T-helper 2 cell treated with Interferon-gamma antibody and Interleukin-4, amounts not matched to agents 5 μg/mL and 100 μg/mL, for 36 hours (primary cell): ENCODE measurements around the gene ATP2C2.

Source experiments
- DNase-seq: peaks from one replicate; pipeline ENCODE4 v3.0.0; 2021; ENCODE audit warnings: low spot score
- H3K27ac Mint-ChIP-seq: one replicate; pipeline ENCODE4 v1.8.0; 2021; ENCODE audit warnings: mild to moderate bottlenecking, mixed read lengths
- H3K27me3 Mint-ChIP-seq: one replicate; pipeline ENCODE4 v1.8.0; 2021; ENCODE audit warnings: low read depth, mixed read lengths
- H3K36me3 Mint-ChIP-seq: one replicate; pipeline ENCODE4 v1.8.0; 2021; ENCODE audit warnings: low read depth, mixed read lengths
- H3K4me1 Mint-ChIP-seq: one replicate; pipeline ENCODE4 v1.8.0; 2021; ENCODE audit warnings: low read depth, mixed read lengths
- H3K4me3 Mint-ChIP-seq: one replicate; pipeline ENCODE4 v1.8.0; 2022; ENCODE audit warnings: mild to moderate bottlenecking, moderate library complexity, mixed read lengths
- H3K9me3 Mint-ChIP-seq: one replicate; pipeline ENCODE4 v1.8.0; 2021; ENCODE audit warnings: mixed read lengths

Gene ATP2C2

DNA sequence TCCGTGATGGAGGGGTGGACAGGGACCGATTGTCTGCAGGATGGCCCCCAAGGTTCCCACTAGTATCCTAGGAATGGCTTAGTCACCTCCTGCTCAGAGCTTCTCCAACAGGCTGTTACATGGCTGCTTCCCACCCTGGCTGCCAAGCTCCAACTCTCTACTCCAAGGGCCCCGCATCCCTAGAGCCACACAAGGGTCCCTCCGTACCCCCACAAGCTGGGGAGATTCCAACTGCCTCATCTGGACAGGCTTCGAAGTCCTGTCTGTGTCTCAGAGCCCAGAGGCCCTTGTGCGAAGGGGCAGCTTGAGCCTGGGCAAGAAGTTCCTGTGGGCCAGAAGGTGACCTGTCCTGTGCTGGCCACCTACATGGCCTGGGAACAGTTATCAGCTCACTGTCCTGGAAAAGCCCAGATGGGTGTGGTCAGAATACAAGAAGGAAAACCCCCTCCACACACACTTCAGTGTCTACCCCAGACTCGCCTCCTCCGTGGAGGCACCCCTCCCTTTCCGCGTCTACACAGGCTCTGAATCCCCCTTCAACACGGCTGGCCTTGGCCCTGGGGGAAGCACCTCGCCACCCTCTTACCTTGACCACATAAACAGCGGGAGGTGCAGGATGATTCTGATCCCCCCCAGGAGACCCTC lies 135.5 kb downstream of the ATP2C2 start:
- peaks cover 21% of the 10 kb centered on the region for H3K36me3 Mint-ChIP-seq
- peaks cover 45% of the 10 kb centered on the region for H3K4me1 Mint-ChIP-seq
- no peak overlapping the region for H3K27ac Mint-ChIP-seq
- H3K9me3 Mint-ChIP-seq = no peaks in the 10 kb centered on the region
- no peak for DNase-seq
- H3K4me3 Mint-ChIP-seq = peak overlapping the region; percentile 61
- H3K27me3 Mint-ChIP-seq = no peaks in the 10 kb centered on the region

DNA sequence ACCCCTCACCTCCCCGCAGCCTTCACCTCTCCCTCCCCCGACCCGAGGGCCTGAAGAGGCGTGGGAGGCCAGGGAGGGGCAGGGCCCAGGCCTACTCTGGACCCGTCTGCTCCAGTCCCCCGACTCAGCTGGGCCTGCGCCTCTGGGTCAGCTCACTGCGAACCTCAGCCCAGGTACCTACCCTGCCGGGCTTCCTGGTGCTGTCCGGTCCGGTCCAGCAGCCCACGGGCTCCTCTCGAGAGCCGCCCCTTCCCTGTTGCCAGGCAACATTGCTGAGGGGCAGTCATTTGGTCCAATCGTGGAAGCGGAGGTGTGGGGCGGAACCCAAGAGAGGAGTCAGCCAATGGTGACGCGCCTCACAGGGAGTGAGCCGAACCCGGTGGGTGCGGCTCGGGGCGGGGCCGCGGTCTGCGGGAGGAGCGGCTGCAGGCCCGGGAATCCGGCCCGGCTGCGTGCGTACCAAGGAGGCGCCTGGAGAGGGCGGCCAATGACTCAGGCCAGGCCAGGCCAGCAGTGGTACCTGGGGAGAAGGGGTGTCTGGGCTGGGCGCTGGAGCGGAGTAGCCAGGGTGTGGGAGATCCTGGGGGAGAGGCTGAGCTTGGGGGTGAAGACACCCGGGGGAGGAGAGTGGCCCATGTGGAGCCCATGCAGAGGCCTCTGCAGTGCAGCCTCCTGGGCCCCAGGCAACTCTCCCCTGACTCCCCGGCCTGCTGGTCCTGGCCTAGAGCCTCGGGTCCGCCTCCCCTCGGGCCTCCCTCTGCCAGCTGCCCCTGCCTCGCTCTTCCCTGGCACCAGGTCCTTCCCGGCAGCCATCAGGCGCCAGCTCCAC lies 136.3 kb downstream of the ATP2C2 start, which contains the start of gene MEAK7:
TSS of gene MEAK7 (minus strand) at position 240 of the 829 bp plus-strand sequence. CDS start 6,573 bp downstream, outside the sequence.
- peaks cover 48% of the 10 kb centered on the region for H3K4me1 Mint-ChIP-seq
- H3K27me3 Mint-ChIP-seq = no peaks in the 10 kb centered on the region
- peak within 1 kb of the TSS; percentile 85 for H3K4me3 Mint-ChIP-seq
- DNase-seq = peak; percentile 98
- H3K27ac Mint-ChIP-seq = peak within 1 kb of the TSS; percentile 85
- no peaks in the 10 kb centered on the region for H3K9me3 Mint-ChIP-seq
- H3K36me3 Mint-ChIP-seq = peaks cover 17% of the 10 kb centered on the region

DNA sequence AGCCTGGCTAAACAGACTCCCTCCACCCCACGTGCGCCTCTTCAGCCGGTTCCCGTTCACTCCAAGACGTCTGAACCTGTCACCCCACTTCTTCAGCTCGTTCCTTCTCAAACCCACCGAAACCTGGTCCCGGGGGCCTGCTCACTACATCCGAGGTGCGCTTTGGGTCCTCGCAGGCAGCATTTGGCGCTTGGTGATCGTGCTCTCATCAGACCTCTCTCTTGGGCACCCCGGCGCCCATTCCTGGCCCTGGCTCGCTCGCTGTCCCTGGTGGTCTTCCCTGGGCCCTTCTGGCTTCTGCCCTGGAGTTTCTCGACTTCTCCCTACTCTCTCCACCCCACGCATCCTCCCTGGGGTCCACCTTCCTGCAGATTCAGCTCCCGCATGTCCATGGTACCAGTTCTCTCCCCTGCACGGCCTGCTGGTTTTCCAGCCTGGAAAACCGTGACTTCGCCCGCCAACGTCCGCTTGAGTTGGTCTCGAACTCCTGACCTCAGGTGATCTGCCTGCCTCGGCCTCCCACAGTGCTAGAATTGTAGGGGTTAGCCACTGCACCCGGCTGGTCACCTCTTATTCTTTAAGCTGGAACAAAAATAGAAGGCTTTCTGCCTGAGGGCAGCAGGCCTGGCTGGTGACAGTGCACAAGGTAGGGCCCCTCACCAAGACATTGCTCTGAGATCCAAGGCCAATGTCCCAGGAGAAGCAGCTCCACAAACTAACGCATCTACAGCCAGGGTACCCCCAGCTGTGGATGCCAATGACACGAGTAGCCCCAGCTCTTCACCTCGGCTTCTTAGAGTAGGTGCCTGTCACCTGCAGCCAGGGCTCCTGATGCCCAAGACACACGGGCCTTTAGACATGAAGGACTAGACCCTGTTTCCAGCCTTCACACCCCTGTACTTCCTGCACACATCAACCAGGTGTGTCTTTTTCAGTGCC lies 137.2 kb downstream of the ATP2C2 start:
- H3K9me3 Mint-ChIP-seq = no peaks in the 10 kb centered on the region
- peaks cover 48% of the 10 kb centered on the region for H3K4me1 Mint-ChIP-seq
- DNase-seq = no peak
- no peaks in the 10 kb centered on the region for H3K27me3 Mint-ChIP-seq
- H3K36me3 Mint-ChIP-seq = peaks cover 12% of the 10 kb centered on the region
- H3K4me3 Mint-ChIP-seq = peak overlapping the region; percentile 85
- H3K27ac Mint-ChIP-seq = peak overlapping the region; percentile 85

DNA sequence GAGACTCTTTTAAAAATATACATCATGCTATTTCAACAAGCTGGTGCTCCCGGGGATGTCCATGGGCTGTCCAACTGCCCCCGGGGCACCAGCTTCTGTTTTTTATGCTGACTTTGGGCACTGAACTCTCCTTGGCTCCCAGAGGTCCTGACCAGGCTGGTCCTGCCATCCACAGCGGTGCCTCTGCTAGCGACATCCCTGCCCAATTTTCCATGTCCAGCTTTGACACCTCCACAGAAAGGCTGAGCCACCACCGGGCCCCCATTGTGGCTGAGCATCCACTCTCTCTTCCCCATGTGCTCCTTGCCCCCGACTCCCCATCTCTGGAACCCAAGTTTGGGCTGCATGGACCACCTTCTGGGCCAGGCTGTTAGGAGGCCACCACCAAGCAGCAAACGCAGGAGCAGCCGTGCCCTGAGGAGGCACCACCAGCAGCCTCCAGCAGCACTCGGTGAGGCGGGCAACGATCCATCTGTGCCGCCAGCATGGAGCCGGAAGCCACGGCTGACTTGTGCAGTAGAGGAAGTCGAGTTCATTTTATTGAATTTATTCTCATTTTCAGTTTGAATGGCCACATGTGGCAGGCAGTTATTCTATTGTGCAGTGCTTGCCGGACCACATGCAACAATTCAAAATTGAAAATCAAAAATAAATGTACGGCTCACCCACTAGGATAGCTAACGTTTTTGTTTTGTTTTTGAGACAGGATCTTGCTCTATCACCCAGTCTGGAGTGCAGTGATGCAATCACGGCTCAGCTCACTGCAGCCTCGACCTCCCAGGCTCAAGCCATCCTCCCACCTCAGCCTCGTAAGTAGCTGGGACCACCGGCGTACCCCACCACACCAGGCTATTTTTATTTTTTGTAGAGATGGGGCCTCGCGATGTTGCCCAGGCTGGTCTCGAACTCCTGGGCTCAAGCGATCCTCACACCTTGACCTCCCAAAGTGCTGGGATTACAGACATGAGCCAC lies 139.0 kb downstream of the ATP2C2 start:
- DNase-seq = no peak
- H3K4me1 Mint-ChIP-seq = peaks cover 61% of the 10 kb centered on the region
- H3K9me3 Mint-ChIP-seq = no peaks in the 10 kb centered on the region
- H3K27me3 Mint-ChIP-seq = no peaks in the 10 kb centered on the region
- peaks cover 20% of the 10 kb centered on the region for H3K36me3 Mint-ChIP-seq
- H3K4me3 Mint-ChIP-seq = peak overlapping the region; percentile 81
- peak overlapping the region; percentile 91 for H3K27ac Mint-ChIP-seq

DNA sequence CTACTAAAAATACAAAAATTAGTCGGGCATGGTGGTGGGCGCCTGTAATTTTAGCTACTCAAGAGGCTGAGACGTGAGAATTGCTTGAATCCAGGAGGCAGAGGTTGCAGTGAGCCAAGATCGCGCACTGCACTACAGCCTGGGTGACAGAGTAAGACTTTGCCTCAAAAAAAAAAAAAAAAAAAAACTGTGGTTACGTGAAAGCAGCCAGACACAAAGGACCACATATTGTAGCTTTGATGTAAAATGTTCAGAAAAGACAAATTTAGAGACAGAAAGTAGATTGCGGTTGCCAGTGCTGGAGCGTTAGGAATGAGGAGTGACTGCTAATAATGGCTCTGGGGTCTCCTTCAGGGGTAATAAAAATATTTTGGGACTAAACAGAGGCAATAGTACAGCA lies 140.2 kb downstream of the ATP2C2 start:
- Mint-ChIP-seq H3K36me3 (peaks cover 28% of the 10 kb centered on the region), H3K4me1 (peaks cover 68% of the 10 kb centered on the region), H3K27me3 (no peaks in the 10 kb centered on the region), H3K9me3 (no peaks in the 10 kb centered on the region), H3K27ac (peak overlapping the region; percentile 78), H3K4me3 (peak overlapping the region; percentile 42)
- DNase-seq = no peak

DNA sequence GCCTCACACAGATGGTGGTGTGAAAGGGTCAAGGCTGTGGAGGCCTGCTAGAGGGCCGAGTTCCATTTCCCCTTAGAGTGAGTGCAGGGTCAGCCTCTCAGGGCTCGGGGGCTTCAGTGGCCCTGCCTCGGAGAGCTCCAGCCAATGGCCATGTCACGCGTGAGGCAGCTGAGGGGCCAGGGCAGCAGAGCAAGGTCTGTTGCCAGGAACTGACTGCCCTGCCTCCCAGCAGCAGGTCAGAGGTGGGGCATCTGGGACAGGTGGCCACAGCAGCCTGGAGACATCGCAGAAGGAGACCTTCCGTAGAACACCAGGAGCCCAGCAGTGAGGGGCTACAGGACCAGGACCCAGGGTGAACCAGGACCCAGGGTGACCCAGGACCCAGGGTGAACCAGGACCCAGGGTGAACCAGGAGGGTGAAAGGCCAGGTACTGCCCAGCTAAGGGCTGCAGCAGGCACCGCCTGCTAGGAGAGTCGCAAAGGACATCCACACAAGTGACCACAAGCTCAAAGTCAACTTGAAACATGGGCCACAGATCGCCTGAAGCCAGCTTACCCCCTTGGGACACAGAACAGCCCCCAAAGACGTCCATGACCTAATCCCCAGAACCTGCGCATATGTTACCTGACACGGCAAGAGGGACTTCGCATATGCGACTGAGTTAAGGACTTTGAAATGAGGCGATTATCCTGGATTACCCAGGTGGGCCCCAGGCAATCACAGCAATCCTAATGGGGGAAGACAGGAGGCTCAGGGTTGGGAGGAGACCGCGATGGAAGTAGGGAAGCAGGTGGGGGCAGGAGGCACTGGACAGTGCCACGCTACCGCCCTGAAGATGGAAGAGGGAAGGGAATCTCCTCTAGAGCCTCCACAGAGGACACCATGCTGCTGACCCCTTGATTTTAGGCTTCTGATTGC lies 141.0 kb downstream of the ATP2C2 start:
- H3K9me3 Mint-ChIP-seq = no peaks in the 10 kb centered on the region
- H3K4me3 Mint-ChIP-seq = no peak overlapping the region
- H3K4me1 Mint-ChIP-seq = peaks cover 69% of the 10 kb centered on the region
- no peak overlapping the region for H3K27ac Mint-ChIP-seq
- H3K36me3 Mint-ChIP-seq = peaks cover 31% of the 10 kb centered on the region
- no peaks in the 10 kb centered on the region for H3K27me3 Mint-ChIP-seq
- no peak for DNase-seq

DNA sequence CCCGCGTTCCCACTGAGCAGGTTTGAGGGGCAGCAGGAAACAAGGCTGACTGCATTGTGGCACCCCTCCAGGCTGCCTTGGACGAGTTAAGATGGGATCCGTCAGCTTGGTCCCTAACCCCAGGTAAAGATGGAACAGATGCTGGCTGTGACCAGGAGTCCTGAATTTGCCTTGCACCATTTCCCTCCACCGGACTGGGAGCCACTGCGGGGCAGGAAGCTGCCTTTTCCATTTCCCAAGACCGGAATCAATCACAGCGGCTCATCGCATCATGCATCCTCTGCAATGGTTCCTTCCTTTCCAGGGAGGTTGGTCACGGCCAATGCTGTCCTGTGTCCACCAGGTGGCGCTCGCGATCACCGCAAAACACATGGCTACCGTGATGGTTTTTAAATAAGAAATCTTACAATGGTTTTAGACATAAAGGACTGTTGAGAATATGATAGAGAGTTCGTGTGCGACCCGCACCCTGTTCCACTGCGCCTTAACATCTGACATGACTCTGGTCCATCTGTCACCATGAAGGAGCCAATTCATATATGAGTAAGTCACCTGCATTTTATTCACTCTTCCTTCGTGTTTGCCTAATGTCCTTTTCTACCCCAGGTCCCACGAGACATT lies 143.0 kb downstream of the ATP2C2 start:
- no peaks in the 10 kb centered on the region for H3K27me3 Mint-ChIP-seq
- DNase-seq = peak; percentile 76
- peak overlapping the region; percentile 57 for H3K4me3 Mint-ChIP-seq
- peaks cover 36% of the 10 kb centered on the region for H3K36me3 Mint-ChIP-seq
- H3K27ac Mint-ChIP-seq = peak overlapping the region; percentile 83
- H3K9me3 Mint-ChIP-seq = no peaks in the 10 kb centered on the region
- peaks cover 70% of the 10 kb centered on the region for H3K4me1 Mint-ChIP-seq

DNA sequence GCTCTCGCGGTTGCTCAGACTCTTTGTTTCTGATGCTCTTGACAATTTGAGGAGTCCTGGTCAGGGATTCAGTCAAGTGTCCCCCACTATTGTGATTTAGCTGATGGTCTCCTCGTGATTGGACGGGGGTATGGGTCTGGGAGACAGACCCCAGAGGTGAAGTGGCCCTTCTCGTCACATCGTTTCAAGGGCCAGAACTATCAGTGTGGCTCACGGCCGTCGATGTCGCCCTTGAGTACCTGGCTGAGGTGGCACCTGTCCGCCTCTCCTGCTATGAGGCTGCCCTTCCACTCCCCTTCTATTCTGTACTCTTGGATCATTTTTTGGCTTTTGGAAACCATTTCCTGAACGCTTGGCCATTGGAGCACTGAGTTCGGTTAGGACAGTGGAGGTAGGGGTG lies 143.5 kb downstream of the ATP2C2 start:
- Mint-ChIP-seq H3K27me3 (no peaks in the 10 kb centered on the region), H3K4me1 (peaks cover 72% of the 10 kb centered on the region), H3K4me3 (peak overlapping the region; percentile 57), H3K36me3 (peaks cover 41% of the 10 kb centered on the region), H3K27ac (peak overlapping the region; percentile 83), H3K9me3 (no peaks in the 10 kb centered on the region)
- no peak for DNase-seq

DNA sequence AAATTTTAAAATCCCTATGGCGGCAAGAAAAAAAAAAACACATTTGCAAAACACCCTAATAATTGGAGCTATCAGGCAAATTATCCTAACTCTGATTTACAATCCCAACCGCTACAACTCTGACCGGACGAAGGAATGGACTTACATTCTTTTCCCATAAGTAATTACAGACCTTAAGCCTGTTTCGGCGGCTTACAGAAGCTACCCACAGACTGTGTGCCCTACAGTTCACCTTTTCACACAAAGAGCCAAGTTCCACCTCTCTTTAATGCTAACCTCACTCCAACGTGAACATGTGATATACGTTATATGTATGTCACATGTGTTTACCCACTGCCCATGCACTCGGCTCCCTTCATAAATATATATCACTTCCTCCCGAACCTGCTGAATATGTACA lies 144.8 kb downstream of the ATP2C2 start:
- H3K27ac Mint-ChIP-seq = peak overlapping the region; percentile 98
- peak overlapping the region; percentile 43 for H3K4me3 Mint-ChIP-seq
- peaks cover 69% of the 10 kb centered on the region for H3K4me1 Mint-ChIP-seq
- H3K9me3 Mint-ChIP-seq = no peaks in the 10 kb centered on the region
- peaks cover 38% of the 10 kb centered on the region for H3K36me3 Mint-ChIP-seq
- DNase-seq = no peak
- no peaks in the 10 kb centered on the region for H3K27me3 Mint-ChIP-seq

DNA sequence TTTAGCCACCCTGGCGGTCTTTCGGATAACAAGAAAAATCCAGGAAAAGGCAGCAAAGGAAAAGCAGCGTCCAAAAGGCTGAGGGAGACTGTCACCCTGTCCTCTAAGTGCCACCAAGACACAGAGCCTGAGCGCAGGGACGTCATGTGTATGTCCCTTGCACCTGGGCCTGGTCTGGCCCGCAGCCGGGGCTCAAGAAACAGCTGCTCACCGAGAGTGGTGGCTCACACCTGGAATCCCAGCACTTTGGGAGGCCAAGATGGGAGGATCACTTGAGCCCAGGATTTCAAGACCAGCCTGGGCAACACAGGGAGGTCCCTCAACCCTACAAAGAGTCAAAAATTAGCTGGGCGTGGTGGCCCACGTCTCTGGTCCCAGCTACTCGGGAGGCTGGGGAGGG lies 145.3 kb downstream of the ATP2C2 start:
- Mint-ChIP-seq H3K4me3 (peak overlapping the region; percentile 84), H3K27me3 (no peaks in the 10 kb centered on the region), H3K9me3 (no peaks in the 10 kb centered on the region), H3K36me3 (peaks cover 35% of the 10 kb centered on the region), H3K4me1 (peaks cover 68% of the 10 kb centered on the region), H3K27ac (peak overlapping the region; percentile 98)
- DNase-seq = no peak
